Measurements from ENCODE around the gene ELOA.

DNA sequence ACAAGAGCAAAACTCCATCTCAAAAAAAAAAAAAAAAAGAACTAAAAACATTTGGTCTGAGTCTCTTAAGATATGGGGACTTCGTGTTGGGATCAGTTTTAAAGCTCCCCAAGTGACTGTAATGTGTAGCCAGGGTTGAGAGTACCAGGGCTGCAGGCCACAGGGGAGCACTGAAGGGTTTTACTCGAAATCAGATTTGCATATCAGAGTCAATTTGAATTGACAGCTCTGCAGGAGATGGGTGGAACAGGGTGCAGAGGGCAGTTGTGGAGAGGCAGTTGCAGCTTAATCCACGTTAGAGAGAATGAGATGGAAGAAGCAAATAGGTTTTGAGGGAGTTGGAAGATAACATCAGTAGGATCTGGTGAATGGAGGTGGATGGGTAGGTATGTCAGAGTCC is 20.6 kb upstream of the ELOA start:
- TF ChIP-seq, protein P1, sequence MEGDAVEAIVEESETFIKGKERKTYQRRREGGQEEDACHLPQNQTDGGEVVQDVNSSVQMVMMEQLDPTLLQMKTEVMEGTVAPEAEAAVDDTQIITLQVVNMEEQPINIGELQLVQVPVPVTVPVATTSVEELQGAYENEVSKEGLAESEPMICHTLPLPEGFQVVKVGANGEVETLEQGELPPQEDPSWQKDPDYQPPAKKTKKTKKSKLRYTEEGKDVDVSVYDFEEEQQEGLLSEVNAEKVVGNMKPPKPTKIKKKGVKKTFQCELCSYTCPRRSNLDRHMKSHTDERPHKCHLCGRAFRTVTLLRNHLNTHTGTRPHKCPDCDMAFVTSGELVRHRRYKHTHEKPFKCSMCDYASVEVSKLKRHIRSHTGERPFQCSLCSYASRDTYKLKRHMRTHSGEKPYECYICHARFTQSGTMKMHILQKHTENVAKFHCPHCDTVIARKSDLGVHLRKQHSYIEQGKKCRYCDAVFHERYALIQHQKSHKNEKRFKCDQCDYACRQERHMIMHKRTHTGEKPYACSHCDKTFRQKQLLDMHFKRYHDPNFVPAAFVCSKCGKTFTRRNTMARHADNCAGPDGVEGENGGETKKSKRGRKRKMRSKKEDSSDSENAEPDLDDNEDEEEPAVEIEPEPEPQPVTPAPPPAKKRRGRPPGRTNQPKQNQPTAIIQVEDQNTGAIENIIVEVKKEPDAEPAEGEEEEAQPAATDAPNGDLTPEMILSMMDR (IDR thresholded peaks at IDR 0.05), result no peak
- no peak for TF ChIP-seq POLR2A (IDR thresholded peaks at IDR 0.05)

Measured in Peyer's patch (tissue), 4 donors.